Measurements from ENCODE around the gene G3BP1.

The G3BP1 gene

DNA sequence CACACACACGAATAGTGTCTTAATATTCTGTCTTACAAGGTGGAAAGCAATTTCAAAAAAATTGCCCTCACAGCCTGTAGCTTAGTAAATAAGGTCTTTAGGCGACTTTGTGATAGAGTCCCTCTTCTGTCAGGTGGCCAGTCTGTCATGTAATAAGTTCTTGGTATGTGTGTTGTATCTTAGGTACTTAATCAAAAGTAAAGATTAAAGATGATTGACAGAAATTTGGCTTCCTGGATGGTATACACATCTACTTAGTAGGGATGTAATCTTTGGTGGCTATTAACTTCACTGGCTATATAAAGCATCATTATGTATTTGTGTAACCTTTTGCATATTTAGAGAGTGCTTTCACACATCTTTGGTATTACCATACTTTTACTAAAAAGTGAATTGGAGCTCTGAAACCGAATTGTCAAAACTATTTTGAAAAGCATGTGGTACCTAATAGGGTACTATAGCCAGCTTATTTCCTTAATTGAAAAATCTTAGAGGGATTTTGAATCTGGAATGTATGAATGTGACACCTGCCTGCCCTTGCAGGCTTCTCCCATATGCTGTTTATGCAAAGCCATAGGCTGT is 3.4 kb downstream of the G3BP1 start:
- H2AFZ ChIP-seq (ENCODE audit: low read depth, low read length), result no peak overlapping the region
- no peak overlapping the region for H3K27ac ChIP-seq (ENCODE audit: low read length, poor library complexity, severe bottlenecking)
- H3K14ac ChIP-seq (ENCODE audit: low read length in 2 of 2), result no peak overlapping the region
- peaks cover 2% of the 10 kb centered on the region for H3K79me1 ChIP-seq (replicated peaks; ENCODE audit: low read length, poor library complexity, severe bottlenecking)
- no peak overlapping the region for H3K18ac ChIP-seq (ENCODE audit: low read depth in 1 of 2, low read length in 2 of 2)
- peaks cover 6% of the 10 kb centered on the region for H3K4me1 ChIP-seq (ENCODE audit: control insufficient read depth, insufficient read depth, low read depth, low read length)
- H3K9me3 ChIP-seq (ENCODE audit: control insufficient read depth, low read length), result no peaks in the 10 kb centered on the region
- H2AK5ac ChIP-seq (ENCODE audit: low read length, severe bottlenecking), result no peak overlapping the region
- H3K4me2 ChIP-seq (ENCODE audit: low read length, poor library complexity, severe bottlenecking), result no peak overlapping the region
- H3K4ac ChIP-seq (ENCODE audit: low read depth in 1 of 2, low read length in 2 of 2), result no peak overlapping the region
- no peak overlapping the region for H2BK12ac ChIP-seq (ENCODE audit: low read length in 2 of 2)
- WGBS, result 90% methylated on average over 1 of the region's 3 CpGs
- no peak overlapping the region for H3K23ac ChIP-seq (ENCODE audit: low read length in 2 of 2)
- no peak overlapping the region for H2BK120ac ChIP-seq (ENCODE audit: low read depth, low read length)
- DNase-seq, result no peak
- H3K4me3 ChIP-seq (ENCODE audit: insufficient read depth in 1 of 2, low read depth in 1 of 2, low read length in 2 of 2), result peak overlapping the region in 1 of 2 experiments; percentile 99
- H3K9ac ChIP-seq (ENCODE audit: low read length), result peak overlapping the region; percentile 97
- no peak overlapping the region for H2BK15ac ChIP-seq (ENCODE audit: low read depth, poor library complexity, severe bottlenecking)
- H4K8ac ChIP-seq (ENCODE audit: low read length), result no peak overlapping the region
- no peak overlapping the region for H2BK5ac ChIP-seq (ENCODE audit: low read depth, low read length, poor library complexity, severe bottlenecking)
- H3K36me3 ChIP-seq (ENCODE audit: control insufficient read depth in 1 of 2, insufficient read depth in 2 of 2, low read depth in 1 of 2, low read length in 2 of 2), result peaks cover 4 to 16% of the 10 kb centered on the region in 2 experiments
- no peaks in the 10 kb centered on the region for H3K27me3 ChIP-seq (ENCODE audit: control insufficient read depth in 1 of 2, insufficient read depth in 1 of 2, low read length in 2 of 2)
- no peak overlapping the region for H4K91ac ChIP-seq (ENCODE audit: low read length)

DNA sequence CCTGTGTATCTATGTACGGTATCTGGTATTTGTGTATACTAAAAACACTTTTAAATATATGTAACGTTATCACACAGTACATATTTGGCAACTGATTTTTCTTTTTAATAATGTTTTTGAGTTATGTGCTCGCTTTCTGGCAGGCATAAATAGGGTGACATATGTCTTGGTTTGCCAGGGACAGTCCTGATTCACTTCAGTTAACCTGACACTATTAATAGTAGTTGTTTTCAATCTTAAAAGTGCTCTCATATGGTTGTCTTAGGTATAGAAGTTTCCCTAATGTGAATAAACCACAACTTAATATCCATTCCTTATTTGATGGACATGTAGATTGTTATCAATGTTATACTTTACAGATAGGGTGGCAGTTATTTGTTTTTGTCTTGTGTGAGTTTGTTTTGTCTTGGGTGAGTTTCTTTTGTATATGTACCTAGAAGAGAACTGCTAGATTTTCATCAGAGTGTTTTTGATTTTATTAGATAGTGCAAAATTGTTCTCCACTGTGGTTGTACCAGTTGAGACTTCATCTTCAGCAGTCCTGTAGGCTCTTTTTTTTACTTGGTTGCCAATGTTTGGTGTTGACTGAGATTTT is 7.9 kb downstream of the G3BP1 start:
- no peak overlapping the region for H2BK5ac ChIP-seq (ENCODE audit: low read depth, low read length, poor library complexity, severe bottlenecking)
- H3K27me3 ChIP-seq (ENCODE audit: control insufficient read depth in 1 of 2, insufficient read depth in 1 of 2, low read length in 2 of 2), result no peaks in the 10 kb centered on the region
- H3K18ac ChIP-seq (ENCODE audit: low read depth in 1 of 2, low read length in 2 of 2), result no peak overlapping the region
- H2BK15ac ChIP-seq (ENCODE audit: low read depth, poor library complexity, severe bottlenecking), result no peak overlapping the region
- no peak overlapping the region for H3K4me3 ChIP-seq (ENCODE audit: insufficient read depth in 1 of 2, low read depth in 1 of 2, low read length in 2 of 2)
- H3K9me3 ChIP-seq (ENCODE audit: control insufficient read depth, low read length), result no peaks in the 10 kb centered on the region
- H2AFZ ChIP-seq (ENCODE audit: low read depth, low read length), result no peak overlapping the region
- no peak overlapping the region for H4K91ac ChIP-seq (ENCODE audit: low read length)
- H4K8ac ChIP-seq (ENCODE audit: low read length), result no peak overlapping the region
- H3K23ac ChIP-seq (ENCODE audit: low read length in 2 of 2), result no peak overlapping the region
- no peak overlapping the region for H3K4ac ChIP-seq (ENCODE audit: low read depth in 1 of 2, low read length in 2 of 2)
- no peak overlapping the region for H3K9ac ChIP-seq (ENCODE audit: low read length)
- 100% methylated on average over 1 of the region's 3 CpGs for WGBS
- no peaks in the 10 kb centered on the region for H3K79me1 ChIP-seq (replicated peaks; ENCODE audit: low read length, poor library complexity, severe bottlenecking)
- H2BK12ac ChIP-seq (ENCODE audit: low read length in 2 of 2), result no peak overlapping the region
- H3K14ac ChIP-seq (ENCODE audit: low read length in 2 of 2), result no peak overlapping the region
- DNase-seq, result no peak
- H2BK120ac ChIP-seq (ENCODE audit: low read depth, low read length), result no peak overlapping the region
- H3K4me2 ChIP-seq (ENCODE audit: low read length, poor library complexity, severe bottlenecking), result no peak overlapping the region
- H3K4me1 ChIP-seq (ENCODE audit: control insufficient read depth, insufficient read depth, low read depth, low read length), result peaks cover 11% of the 10 kb centered on the region
- H3K36me3 ChIP-seq (ENCODE audit: control insufficient read depth in 1 of 2, insufficient read depth in 2 of 2, low read depth in 1 of 2, low read length in 2 of 2), result peaks cover 4 to 16% of the 10 kb centered on the region in 2 experiments
- H3K27ac ChIP-seq (ENCODE audit: low read length, poor library complexity, severe bottlenecking), result no peak overlapping the region
- H2AK5ac ChIP-seq (ENCODE audit: low read length, severe bottlenecking), result no peak overlapping the region

DNA sequence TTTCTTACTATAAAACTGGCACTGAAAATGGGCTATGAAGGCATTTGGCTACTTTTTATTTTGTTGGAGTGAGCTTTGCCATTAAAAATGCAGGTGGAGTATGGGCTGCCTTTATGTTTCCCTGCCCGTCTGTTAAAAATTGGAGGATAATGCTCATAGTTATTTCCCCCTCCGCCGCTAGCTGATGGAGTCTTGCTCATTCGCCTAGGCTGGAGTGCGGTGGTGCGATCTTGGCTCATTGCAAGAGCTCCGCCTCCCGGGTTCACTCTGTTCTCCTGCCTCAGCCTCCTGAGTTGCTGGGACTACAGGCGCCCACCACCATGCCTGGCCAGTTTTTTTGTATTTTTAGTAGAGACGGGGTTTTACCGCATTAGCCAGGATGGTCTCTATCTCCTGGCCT is 8.6 kb downstream of the G3BP1 start:
- Histone ChIP-seq H3K4me2 (ENCODE audit: low read length, poor library complexity, severe bottlenecking) (no peak overlapping the region), H3K36me3 (ENCODE audit: control insufficient read depth in 1 of 2, insufficient read depth in 2 of 2, low read depth in 1 of 2, low read length in 2 of 2) (peaks cover 4 to 16% of the 10 kb centered on the region in 2 experiments), H3K79me1 (replicated peaks; ENCODE audit: low read length, poor library complexity, severe bottlenecking) (no peaks in the 10 kb centered on the region), H2AFZ (ENCODE audit: low read depth, low read length) (no peak overlapping the region), H3K18ac (ENCODE audit: low read depth in 1 of 2, low read length in 2 of 2) (no peak overlapping the region), H2BK15ac (ENCODE audit: low read depth, poor library complexity, severe bottlenecking) (no peak overlapping the region), H3K27me3 (ENCODE audit: control insufficient read depth in 1 of 2, insufficient read depth in 1 of 2, low read length in 2 of 2) (no peaks in the 10 kb centered on the region), H3K14ac (ENCODE audit: low read length in 2 of 2) (no peak overlapping the region), H2BK12ac (ENCODE audit: low read length in 2 of 2) (no peak overlapping the region), H3K4ac (ENCODE audit: low read depth in 1 of 2, low read length in 2 of 2) (no peak overlapping the region), H3K23ac (ENCODE audit: low read length in 2 of 2) (no peak overlapping the region), H3K4me1 (ENCODE audit: control insufficient read depth, insufficient read depth, low read depth, low read length) (peaks cover 11% of the 10 kb centered on the region), H2BK120ac (ENCODE audit: low read depth, low read length) (no peak overlapping the region), H3K9ac (ENCODE audit: low read length) (no peak overlapping the region), H4K91ac (ENCODE audit: low read length) (no peak overlapping the region), H3K27ac (ENCODE audit: low read length, poor library complexity, severe bottlenecking) (no peak overlapping the region), H2AK5ac (ENCODE audit: low read length, severe bottlenecking) (no peak overlapping the region), H4K8ac (ENCODE audit: low read length) (peak overlapping the region; percentile 28), H3K4me3 (ENCODE audit: insufficient read depth in 1 of 2, low read depth in 1 of 2, low read length in 2 of 2) (no peak overlapping the region), H2BK5ac (ENCODE audit: low read depth, low read length, poor library complexity, severe bottlenecking) (no peak overlapping the region), H3K9me3 (ENCODE audit: control insufficient read depth, low read length) (no peaks in the 10 kb centered on the region)
- 86% methylated on average over 11 of the region's 11 CpGs for WGBS
- no peak for DNase-seq

DNA sequence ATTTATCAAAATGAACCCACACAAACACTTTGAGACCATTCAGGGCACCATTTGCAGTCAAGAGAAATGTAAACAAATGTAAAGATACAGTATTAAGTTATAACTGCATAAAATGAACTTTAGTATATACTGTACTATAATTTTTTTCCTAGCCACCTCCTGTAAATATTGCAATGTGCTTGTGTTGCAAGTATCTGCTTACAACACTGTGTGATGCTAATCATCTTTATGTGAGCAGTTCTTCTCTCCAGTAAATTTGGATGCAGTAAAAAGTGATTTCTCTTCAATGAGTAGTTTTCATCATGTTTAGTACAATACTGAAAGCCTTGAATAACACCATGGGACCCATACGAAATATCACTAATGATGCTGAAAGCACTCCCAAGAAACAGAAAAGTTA is 9.4 kb downstream of the G3BP1 start:
- Histone ChIP-seq H2BK12ac (ENCODE audit: low read length in 2 of 2) (no peak overlapping the region), H2AK5ac (ENCODE audit: low read length, severe bottlenecking) (no peak overlapping the region), H3K18ac (ENCODE audit: low read depth in 1 of 2, low read length in 2 of 2) (no peak overlapping the region), H3K4ac (ENCODE audit: low read depth in 1 of 2, low read length in 2 of 2) (no peak overlapping the region), H3K9ac (ENCODE audit: low read length) (no peak overlapping the region), H4K8ac (ENCODE audit: low read length) (no peak overlapping the region), H3K79me1 (replicated peaks; ENCODE audit: low read length, poor library complexity, severe bottlenecking) (no peaks in the 10 kb centered on the region), H2BK120ac (ENCODE audit: low read depth, low read length) (no peak overlapping the region), H2AFZ (ENCODE audit: low read depth, low read length) (no peak overlapping the region), H2BK5ac (ENCODE audit: low read depth, low read length, poor library complexity, severe bottlenecking) (no peak overlapping the region), H3K27me3 (ENCODE audit: control insufficient read depth in 1 of 2, insufficient read depth in 1 of 2, low read length in 2 of 2) (no peaks in the 10 kb centered on the region), H3K36me3 (ENCODE audit: control insufficient read depth in 1 of 2, insufficient read depth in 2 of 2, low read depth in 1 of 2, low read length in 2 of 2) (peaks cover 4 to 16% of the 10 kb centered on the region in 2 experiments), H3K27ac (ENCODE audit: low read length, poor library complexity, severe bottlenecking) (no peak overlapping the region), H3K9me3 (ENCODE audit: control insufficient read depth, low read length) (no peaks in the 10 kb centered on the region), H2BK15ac (ENCODE audit: low read depth, poor library complexity, severe bottlenecking) (no peak overlapping the region), H3K23ac (ENCODE audit: low read length in 2 of 2) (no peak overlapping the region), H3K4me3 (ENCODE audit: insufficient read depth in 1 of 2, low read depth in 1 of 2, low read length in 2 of 2) (no peak overlapping the region), H3K4me1 (ENCODE audit: control insufficient read depth, insufficient read depth, low read depth, low read length) (peaks cover 11% of the 10 kb centered on the region), H3K14ac (ENCODE audit: low read length in 2 of 2) (no peak overlapping the region), H4K91ac (ENCODE audit: low read length) (no peak overlapping the region), H3K4me2 (ENCODE audit: low read length, poor library complexity, severe bottlenecking) (no peak overlapping the region)
- no CpG with 5 or more reads among the region's 1 CpG for WGBS
- DNase-seq, result no peak

Measured in mesenchymal stem cell (in vitro differentiated cells and primary cell).